ENCODE results near the gene SYNE1.
"Not testable (repeated sequence)": the region's sequence is repeated elsewhere in the genome, so short reads cannot be mapped to it uniquely, and the experiment has no call there.

The SYNE1 gene

GRCh38 chr6:152637296-152638047, at the start of gene SYNE1:
Gene SYNE1 (minus strand): TSS chr6:152637362. CDS start chr6:152628331, 9,031 bp downstream.
- no peak for DNase-seq

GRCh38 chr6:152685819-152686218, 48.7 kb upstream of the SYNE1 start:
- DNase-seq: no peak

GRCh38 chr6:152682935-152683334, 45.8 kb upstream of the SYNE1 start:
- DNase-seq: not testable (repeated sequence)

- DNase-seq: no peak
Measured at GRCh38 chr6:152682141-152682540, 45.0 kb upstream of the SYNE1 start.

- no peak for DNase-seq
Measured at GRCh38 chr6:152680879-152681517, 43.8 kb upstream of the SYNE1 start.

GRCh38 chr6:152680151-152680550, 43.0 kb upstream of the SYNE1 start:
- no peak for DNase-seq

- no peak for DNase-seq
Measured at GRCh38 chr6:152673236-152673635, 36.1 kb upstream of the SYNE1 start.

- no peak for DNase-seq
Measured at GRCh38 chr6:152671171-152671570, 34.0 kb upstream of the SYNE1 start.

GRCh38 chr6:152669895-152670294, 32.7 kb upstream of the SYNE1 start:
- DNase-seq: no peak

- no peak for DNase-seq
Measured at GRCh38 chr6:152661776-152662175, 24.6 kb upstream of the SYNE1 start.

GRCh38 chr6:152651986-152652385, 14.8 kb upstream of the SYNE1 start:
- no peak for DNase-seq

- DNase-seq: no peak
Measured at GRCh38 chr6:152648105-152648504, 10.9 kb upstream of the SYNE1 start.

GRCh38 chr6:152646732-152647131, 9.6 kb upstream of the SYNE1 start:
- not testable (repeated sequence) for DNase-seq

- peak; percentile 60 for DNase-seq
Measured at GRCh38 chr6:152642578-152643375, 5.6 kb upstream of the SYNE1 start.

GRCh38 chr6:152636609-152637295, 410 bp downstream of the SYNE1 start:
- peak; percentile 12 for DNase-seq

- peak; percentile 11 for DNase-seq
Measured at GRCh38 chr6:152636021-152636608, 1.0 kb downstream of the SYNE1 start.

GRCh38 chr6:152634773-152635172, 2.4 kb downstream of the SYNE1 start:
- peak; percentile 61 for DNase-seq

GRCh38 chr6:152632121-152632782, 4.9 kb downstream of the SYNE1 start:
- DNase-seq: no peak

- DNase-seq: no peak
Measured at GRCh38 chr6:152631376-152631775, 5.8 kb downstream of the SYNE1 start.

- DNase-seq: no peak
Measured at GRCh38 chr6:152630832-152631231, 6.3 kb downstream of the SYNE1 start.

- DNase-seq: peak; percentile 20
Measured at GRCh38 chr6:152625213-152625612, 11.9 kb downstream of the SYNE1 start.

GRCh38 chr6:152614776-152615175, 22.4 kb downstream of the SYNE1 start:
- DNase-seq: not testable (repeated sequence)

Measured in CD4-positive, alpha-beta T cell treated with Interleukin-12 subunit alpha and Interleukin-12 subunit beta, for 1 hour (primary cell).